RWPE1 (cell line): ENCODE results near the gene GPC3.

Source experiments
- CTCF ChIA-PET: fragments of 350-600 bp; sonication (Branson Sonifier 250); formaldehyde crosslinking; extraction: SDS; loops from one replicate; lab custom pipeline; 2021; lab: Yijun Ruan, JAX
- POLR2A ChIA-PET: fragments of 400-600 bp; formaldehyde crosslinking; extraction: SDS; loops from one replicate; lab custom pipeline; 2020; ENCODE audit warnings: antibody characterized with exemption; ENCODE audit not compliant: low non-redundant PET; lab: Yijun Ruan, JAX
- DNase-seq: peaks from one replicate; pipeline ENCODE4 v3.0.0; 2012; ENCODE audit warnings: low spot score
- H3K27ac ChIP-seq: fragments of 450-650 bp; 2 replicates; pipeline ENCODE4 v1.5.1; 2017
- TF ChIP-seq, protein P1 (sequence below): fragments of 450-650 bp; conservative IDR thresholded peaks from 2 replicates; pipeline ENCODE4 v1.5.1; 2017; ENCODE audit warnings: low read depth, mild to moderate bottlenecking

The GPC3 gene

DNA sequence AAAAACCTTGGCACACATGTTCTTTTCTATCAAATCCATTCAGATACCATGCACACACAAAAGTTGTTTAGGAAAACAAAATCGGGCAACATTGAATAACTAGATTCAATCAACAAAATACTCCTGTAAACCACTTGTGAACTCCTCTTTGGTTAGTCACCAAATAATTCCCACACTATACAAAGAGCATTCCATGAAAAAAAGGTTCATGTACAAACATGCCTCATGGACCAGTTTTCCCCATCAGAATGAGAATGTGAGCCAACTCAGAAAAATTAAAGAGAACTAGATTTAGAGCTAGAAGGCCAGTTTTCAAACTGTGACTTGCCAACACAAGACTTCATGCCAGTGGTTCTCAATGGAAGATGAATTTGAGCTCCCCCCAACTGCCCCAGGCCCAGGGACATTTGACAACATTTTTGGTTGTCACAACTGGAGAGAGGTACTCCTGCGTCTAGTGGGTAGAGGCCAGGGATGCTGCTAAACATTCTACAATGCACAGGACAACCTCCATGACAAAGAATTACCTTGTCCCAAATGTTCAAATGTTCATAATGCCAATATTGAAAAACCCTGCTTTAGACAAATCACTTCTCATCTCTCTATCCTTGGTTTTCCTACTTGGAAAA lies 55.4 kb downstream of the GPC3 start:
- TF ChIP-seq, protein P1, sequence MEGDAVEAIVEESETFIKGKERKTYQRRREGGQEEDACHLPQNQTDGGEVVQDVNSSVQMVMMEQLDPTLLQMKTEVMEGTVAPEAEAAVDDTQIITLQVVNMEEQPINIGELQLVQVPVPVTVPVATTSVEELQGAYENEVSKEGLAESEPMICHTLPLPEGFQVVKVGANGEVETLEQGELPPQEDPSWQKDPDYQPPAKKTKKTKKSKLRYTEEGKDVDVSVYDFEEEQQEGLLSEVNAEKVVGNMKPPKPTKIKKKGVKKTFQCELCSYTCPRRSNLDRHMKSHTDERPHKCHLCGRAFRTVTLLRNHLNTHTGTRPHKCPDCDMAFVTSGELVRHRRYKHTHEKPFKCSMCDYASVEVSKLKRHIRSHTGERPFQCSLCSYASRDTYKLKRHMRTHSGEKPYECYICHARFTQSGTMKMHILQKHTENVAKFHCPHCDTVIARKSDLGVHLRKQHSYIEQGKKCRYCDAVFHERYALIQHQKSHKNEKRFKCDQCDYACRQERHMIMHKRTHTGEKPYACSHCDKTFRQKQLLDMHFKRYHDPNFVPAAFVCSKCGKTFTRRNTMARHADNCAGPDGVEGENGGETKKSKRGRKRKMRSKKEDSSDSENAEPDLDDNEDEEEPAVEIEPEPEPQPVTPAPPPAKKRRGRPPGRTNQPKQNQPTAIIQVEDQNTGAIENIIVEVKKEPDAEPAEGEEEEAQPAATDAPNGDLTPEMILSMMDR: no peak
- no peak overlapping the region for H3K27ac ChIP-seq
- POLR2A ChIA-PET: no interaction called here
- peak; percentile 10 for DNase-seq
- CTCF ChIA-PET: no interaction called here

GRCh38 chrX:133928365-133928764 lies 57.0 kb downstream of the GPC3 start:
- ChIA-PET CTCF (no interaction called here), POLR2A (no interaction called here)
- TF ChIP-seq, protein P1: no peak
- no peak overlapping the region for H3K27ac ChIP-seq
- DNase-seq: no peak

- TF ChIP-seq, protein P1: no peak
- ChIA-PET CTCF (no interaction called here), POLR2A (no interaction called here)
- no peak overlapping the region for H3K27ac ChIP-seq
- DNase-seq: no peak
Observed at GRCh38 chrX:133926809-133927208, 58.6 kb downstream of the GPC3 start.

GRCh38 chrX:133926099-133926498 lies 59.3 kb downstream of the GPC3 start:
- ChIA-PET CTCF (interaction anchor here (0.6 kb wide), 1 partner anchor 72 kb away, joined by 3 read pairs; no protein-coding TSS in a partner anchor), POLR2A (no interaction called here)
- DNase-seq: no peak
- TF ChIP-seq, protein P1: no peak
- H3K27ac ChIP-seq: no peak overlapping the region

DNA sequence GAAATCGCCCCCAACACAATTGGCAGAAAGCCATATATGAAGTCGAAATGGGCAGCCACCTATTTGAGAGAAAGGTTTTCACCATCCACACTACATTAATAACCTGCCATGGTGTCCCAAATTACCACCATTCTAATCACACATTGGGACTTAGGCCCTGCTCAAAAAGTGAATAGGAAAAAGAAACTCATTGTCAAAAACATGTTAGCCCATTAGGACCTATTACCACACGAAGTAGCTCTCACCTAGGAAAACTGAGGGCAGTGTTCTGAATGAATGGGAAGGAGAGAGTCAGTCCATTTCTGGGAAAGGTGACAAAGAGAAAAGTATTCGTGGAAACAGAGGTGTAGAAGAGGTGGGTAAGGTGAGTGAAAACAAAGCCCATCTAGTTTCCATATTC lies 60.8 kb downstream of the GPC3 start:
- DNase-seq: no peak
- CTCF ChIA-PET: no interaction called here
- TF ChIP-seq, protein P1: no peak
- no peak overlapping the region for H3K27ac ChIP-seq
- POLR2A ChIA-PET: no interaction called here

GRCh38 chrX:133923548-133923947 lies 61.8 kb downstream of the GPC3 start:
- no peak for DNase-seq
- H3K27ac ChIP-seq: no peak overlapping the region
- ChIA-PET POLR2A (no interaction called here), CTCF (interaction anchor here (0.6 kb wide), 1 partner anchor 464 kb away, joined by 3 read pairs; no protein-coding TSS in a partner anchor)
- TF ChIP-seq, protein P1: no peak
